ENCODE measurements around the gene OXA1L.
A peak's percentile ranks its signal among the peaks of the same experiment; 100 is the strongest.

OXA1L gene

DNA sequence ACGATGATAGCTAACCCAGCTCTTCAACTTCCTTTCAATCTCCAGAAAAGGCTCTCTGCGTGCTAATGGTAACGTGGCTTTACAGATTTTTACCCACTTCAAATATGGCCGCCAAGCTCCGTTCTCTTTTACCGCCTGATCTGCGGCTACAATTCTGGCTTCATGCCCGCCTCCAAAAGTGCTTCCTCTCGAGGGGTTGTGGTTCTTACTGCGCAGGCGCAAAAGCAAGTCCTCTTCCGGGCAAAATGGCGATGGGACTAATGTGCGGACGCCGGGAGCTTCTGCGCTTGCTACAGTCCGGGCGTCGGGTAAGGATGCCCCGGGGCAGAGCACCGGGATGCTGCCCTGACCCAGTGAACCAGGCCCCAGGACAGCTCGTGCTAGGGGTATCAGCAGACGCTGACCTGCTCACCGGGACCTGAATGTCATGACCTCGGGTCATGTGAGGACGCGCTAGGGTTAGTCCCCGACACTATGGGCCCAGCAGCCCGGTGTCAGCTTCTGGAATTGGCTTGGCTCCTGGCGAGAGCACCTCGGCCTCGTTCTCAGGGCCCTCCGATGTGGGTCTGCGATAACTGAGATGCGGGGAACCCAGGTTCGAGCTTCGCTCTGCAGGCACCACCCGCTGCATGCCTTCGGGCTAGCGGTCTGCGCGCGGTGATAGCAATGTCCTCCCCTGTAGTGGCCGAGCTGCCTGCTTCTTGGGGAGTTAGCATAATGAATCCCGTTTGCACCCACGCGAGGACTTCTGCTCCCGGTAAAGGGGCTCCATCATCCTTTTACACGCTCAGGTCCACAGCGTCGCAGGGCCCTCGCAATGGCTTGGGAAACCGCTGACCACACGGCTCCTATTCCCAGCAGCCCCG lies at the start of gene OXA1L:
Gene OXA1L (plus strand): TSS at position 232 of the 866 bp plus-strand sequence. CDS start 14 bp downstream, at position 246.
- TF ChIP-seq EZH2 (optimal IDR thresholded peaks at IDR 0.05; ENCODE audit: low read depth, low read length) (no peak), EZH2phosphoT487 (IDR thresholded peaks at IDR 0.05; ENCODE audit: low read length) (no peak)
- TF ChIP-seq, protein P1, sequence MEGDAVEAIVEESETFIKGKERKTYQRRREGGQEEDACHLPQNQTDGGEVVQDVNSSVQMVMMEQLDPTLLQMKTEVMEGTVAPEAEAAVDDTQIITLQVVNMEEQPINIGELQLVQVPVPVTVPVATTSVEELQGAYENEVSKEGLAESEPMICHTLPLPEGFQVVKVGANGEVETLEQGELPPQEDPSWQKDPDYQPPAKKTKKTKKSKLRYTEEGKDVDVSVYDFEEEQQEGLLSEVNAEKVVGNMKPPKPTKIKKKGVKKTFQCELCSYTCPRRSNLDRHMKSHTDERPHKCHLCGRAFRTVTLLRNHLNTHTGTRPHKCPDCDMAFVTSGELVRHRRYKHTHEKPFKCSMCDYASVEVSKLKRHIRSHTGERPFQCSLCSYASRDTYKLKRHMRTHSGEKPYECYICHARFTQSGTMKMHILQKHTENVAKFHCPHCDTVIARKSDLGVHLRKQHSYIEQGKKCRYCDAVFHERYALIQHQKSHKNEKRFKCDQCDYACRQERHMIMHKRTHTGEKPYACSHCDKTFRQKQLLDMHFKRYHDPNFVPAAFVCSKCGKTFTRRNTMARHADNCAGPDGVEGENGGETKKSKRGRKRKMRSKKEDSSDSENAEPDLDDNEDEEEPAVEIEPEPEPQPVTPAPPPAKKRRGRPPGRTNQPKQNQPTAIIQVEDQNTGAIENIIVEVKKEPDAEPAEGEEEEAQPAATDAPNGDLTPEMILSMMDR (IDR thresholded peaks at IDR 0.05; ENCODE audit: low read length): no peak
- DNase-seq: peak; percentile 93
- H3K9me3 ChIP-seq (replicated peaks; ENCODE audit: insufficient read depth, low read length): no peaks in the 10 kb centered on the region
- no peaks in the 10 kb centered on the region for H3F3A ChIP-seq (ENCODE audit: insufficient read depth, low read length)
- H3K36me3 ChIP-seq (replicated peaks; ENCODE audit: insufficient read depth, low read length): no peaks in the 10 kb centered on the region
- H2AFZ ChIP-seq (ENCODE audit: low read length): peak within 1 kb of the TSS; percentile 70
- no peaks in the 10 kb centered on the region for H4K20me1 ChIP-seq (ENCODE audit: insufficient read depth, low read length)
- peak within 1 kb of the TSS; percentile 92 for H3K9ac ChIP-seq (ENCODE audit: low read length)
- H3K27me3 ChIP-seq (replicated peaks; ENCODE audit: insufficient read depth, low read length): no peaks in the 10 kb centered on the region
- peak within 1 kb of the TSS; percentile 78 for H3K4me2 ChIP-seq (ENCODE audit: low read depth, low read length)
- H3K4me1 ChIP-seq (ENCODE audit: low read length): peaks cover 7% of the 10 kb centered on the region; the same call in 1 of the 2 replicates
- H3K4me3 ChIP-seq (ENCODE audit: low read length): peak within 1 kb of the TSS; percentile 95
- H3K79me2 ChIP-seq (ENCODE audit: low read length): peaks cover 28% of the 10 kb centered on the region
- H3K9me2 ChIP-seq (replicated peaks; ENCODE audit: insufficient read depth, low read length): no peaks in the 10 kb centered on the region
- peak within 1 kb of the TSS; percentile 70; the same call in 1 of the 2 replicates for H3K27ac ChIP-seq (ENCODE audit: low read length)

DNA sequence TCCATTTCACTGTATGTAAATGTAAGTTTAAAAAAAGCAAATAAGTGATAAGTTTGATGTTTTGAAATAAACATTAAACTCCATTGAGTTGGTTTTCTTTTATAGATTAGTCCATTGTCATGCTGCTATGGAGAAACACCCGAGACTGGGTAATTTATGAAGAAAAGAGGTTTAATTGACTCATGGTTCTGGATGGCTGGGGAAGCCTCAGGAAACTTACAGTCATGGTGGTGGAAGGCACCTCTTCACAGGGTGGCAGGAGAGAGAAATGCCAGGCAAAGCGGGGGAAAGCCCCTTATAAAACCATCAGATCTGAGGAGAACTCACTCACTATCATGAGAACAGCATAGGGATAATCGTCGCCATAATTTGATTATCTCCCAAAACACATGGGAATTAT lies 48.4 kb upstream of the OXA1L start:
- Histone ChIP-seq H4K20me1 (ENCODE audit: insufficient read depth, low read length) (no peaks in the 10 kb centered on the region), H3K9ac (ENCODE audit: low read length) (no peak overlapping the region), H3K4me1 (ENCODE audit: low read length) (no peaks in the 10 kb centered on the region), H3K9me3 (replicated peaks; ENCODE audit: insufficient read depth, low read length) (no peaks in the 10 kb centered on the region), H2AFZ (ENCODE audit: low read length) (no peak overlapping the region), H3K4me2 (ENCODE audit: low read depth, low read length) (no peak overlapping the region), H3K9me2 (replicated peaks; ENCODE audit: insufficient read depth, low read length) (no peaks in the 10 kb centered on the region), H3K4me3 (ENCODE audit: low read length) (no peak overlapping the region), H3K27ac (ENCODE audit: low read length) (no peak overlapping the region), H3F3A (ENCODE audit: insufficient read depth, low read length) (no peaks in the 10 kb centered on the region), H3K79me2 (ENCODE audit: low read length) (no peaks in the 10 kb centered on the region), H3K27me3 (replicated peaks; ENCODE audit: insufficient read depth, low read length) (no peaks in the 10 kb centered on the region), H3K36me3 (replicated peaks; ENCODE audit: insufficient read depth, low read length) (no peaks in the 10 kb centered on the region)
- no peak for DNase-seq
- TF ChIP-seq EZH2 (optimal IDR thresholded peaks at IDR 0.05; ENCODE audit: low read depth, low read length) (no peak), EZH2phosphoT487 (IDR thresholded peaks at IDR 0.05; ENCODE audit: low read length) (no peak)
- TF ChIP-seq, protein P1 (IDR thresholded peaks at IDR 0.05; ENCODE audit: low read length): no peak

DNA sequence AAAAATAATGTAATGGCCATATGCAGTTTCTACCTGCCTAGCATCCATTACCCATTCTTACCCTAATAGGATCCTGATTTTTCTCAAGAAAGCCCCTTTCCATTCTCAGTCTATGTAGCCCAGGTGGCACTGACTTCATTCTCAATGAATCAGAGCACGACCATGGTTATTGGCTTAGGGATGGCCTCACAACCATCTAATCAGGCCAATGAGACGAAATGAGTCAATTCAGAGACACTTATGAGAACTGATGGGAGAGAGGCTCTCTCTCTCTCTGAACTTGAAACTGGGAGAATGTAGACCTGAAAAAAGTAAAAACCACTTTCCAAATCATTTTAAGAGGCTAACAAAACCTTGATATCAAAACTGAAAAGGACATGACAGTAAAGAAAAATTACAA lies 45.3 kb upstream of the OXA1L start:
- Histone ChIP-seq H3K27me3 (replicated peaks; ENCODE audit: insufficient read depth, low read length) (no peaks in the 10 kb centered on the region), H3K9ac (ENCODE audit: low read length) (no peak overlapping the region), H3K27ac (ENCODE audit: low read length) (no peak overlapping the region), H3F3A (ENCODE audit: insufficient read depth, low read length) (no peaks in the 10 kb centered on the region), H3K79me2 (ENCODE audit: low read length) (no peaks in the 10 kb centered on the region), H2AFZ (ENCODE audit: low read length) (no peak overlapping the region), H3K36me3 (replicated peaks; ENCODE audit: insufficient read depth, low read length) (no peaks in the 10 kb centered on the region), H3K9me2 (replicated peaks; ENCODE audit: insufficient read depth, low read length) (no peaks in the 10 kb centered on the region), H3K4me1 (ENCODE audit: low read length) (no peaks in the 10 kb centered on the region), H3K9me3 (replicated peaks; ENCODE audit: insufficient read depth, low read length) (no peaks in the 10 kb centered on the region), H3K4me2 (ENCODE audit: low read depth, low read length) (no peak overlapping the region), H3K4me3 (ENCODE audit: low read length) (no peak overlapping the region), H4K20me1 (ENCODE audit: insufficient read depth, low read length) (no peaks in the 10 kb centered on the region)
- no peak for DNase-seq
- TF ChIP-seq EZH2 (optimal IDR thresholded peaks at IDR 0.05; ENCODE audit: low read depth, low read length) (no peak), EZH2phosphoT487 (IDR thresholded peaks at IDR 0.05; ENCODE audit: low read length) (no peak)
- TF ChIP-seq, protein P1 (IDR thresholded peaks at IDR 0.05; ENCODE audit: low read length): no peak

Measured in MM.1S (cell line).